Liver (tissue), 9 donors: ENCODE data around the gene NPPC. TPM values are rescaled to one million over a fixed set of nuclear protein-coding genes. Genes with fewer than 3 reads are reported as not detected.

Experiments
- DNase-seq: peaks from one replicate; pipeline ENCODE4 v3.0.0-alpha.2; 2017; ENCODE audit warnings: low spot score
- H3K27ac ChIP-seq, 2 donors: one replicate each; pipeline ENCODE4 v1.7.0; 2013; ENCODE audit warnings: inconsistent platforms in 2 of 2, low read length in 2 of 2, control low read depth in 1 of 2, low read depth in 1 of 2, mild to moderate bottlenecking in 1 of 2
- H3K27me3 ChIP-seq, 4 donors: one replicate each; pipeline versions ENCODE4 v1.6.1 to v1.7.0; 2013; ENCODE audit warnings: low read length in 3 of 4, inconsistent platforms in 1 of 4, mild to moderate bottlenecking in 1 of 4, moderate library complexity in 1 of 4; ENCODE audit not compliant: control insufficient read depth in 4 of 4, insufficient read depth in 4 of 4
- H3K36me3 ChIP-seq, 4 donors: one replicate each; pipeline versions ENCODE4 v1.6.1 to v1.7.0; 2013; ENCODE audit warnings: low read length in 3 of 4, mild to moderate bottlenecking in 3 of 4, low read depth in 1 of 4, moderate library complexity in 1 of 4; ENCODE audit not compliant: control insufficient read depth in 4 of 4, insufficient read depth in 3 of 4
- H3K4me1 ChIP-seq, 4 donors: one replicate each; pipeline versions ENCODE4 v1.6.1 to v1.7.0; 2013; ENCODE audit warnings: low read length in 3 of 4, mild to moderate bottlenecking in 3 of 4, moderate library complexity in 1 of 4; ENCODE audit not compliant: control insufficient read depth in 4 of 4, insufficient read depth in 4 of 4
- H3K4me3 ChIP-seq, 3 donors: one replicate each; pipeline versions ENCODE4 v1.6.1 to v1.7.0; 2013; ENCODE audit warnings: low read length in 3 of 3, control low read depth in 1 of 3, low read depth in 1 of 3, mild to moderate bottlenecking in 1 of 3
- H3K9ac ChIP-seq, 2 donors: one replicate each; pipeline ENCODE4 v1.7.0; 2013; ENCODE audit warnings: low read length in 2 of 2, mild to moderate bottlenecking in 2 of 2, moderate library complexity in 2 of 2, control low read depth in 1 of 2, low read depth in 1 of 2
- H3K9me3 ChIP-seq, 4 donors: one replicate each; pipeline versions ENCODE4 v1.6.1 to v1.7.0; 2013; ENCODE audit warnings: low read length in 3 of 4; ENCODE audit not compliant: control insufficient read depth in 4 of 4
- ATF3 ChIP-seq: IDR thresholded peaks from 2 replicates; pipeline ENCODE4 v1.6.1; 2016; ENCODE audit warnings: antibody characterized with exemption
- CTCF ChIP-seq: fragments of 150-350 bp; IDR thresholded peaks from 2 replicates; pipeline ENCODE4 v1.5.1; 2017; ENCODE audit warnings: improper control_type of control experiment, low read depth, low read length; ENCODE audit not compliant: missing input control
- FOXA1 ChIP-seq: IDR thresholded peaks from 2 replicates; pipeline ENCODE4 v1.6.1; 2016; ENCODE audit warnings: antibody characterized with exemption
- FOXA2 ChIP-seq: IDR thresholded peaks from 2 replicates; pipeline ENCODE4 v1.6.1; 2016; ENCODE audit warnings: antibody characterized with exemption
- GABPA ChIP-seq, 2 donors: IDR thresholded peaks in 1 of 2; conservative IDR thresholded peaks in 1 of 2; 2 replicates each; pipeline ENCODE4 v1.6.1; 2016; ENCODE audit warnings: antibody characterized with exemption in 2 of 2, mild to moderate bottlenecking in 1 of 2, moderate library complexity in 1 of 2
- HNF4A ChIP-seq, 2 donors: conservative IDR thresholded peaks; 2 replicates each; pipeline ENCODE4 v1.6.1; 2016; ENCODE audit warnings: antibody characterized with exemption in 2 of 2, mild to moderate bottlenecking in 2 of 2
- HNF4G ChIP-seq: IDR thresholded peaks from 2 replicates; pipeline ENCODE4 v1.6.1; 2016; ENCODE audit warnings: antibody characterized with exemption
- MAX ChIP-seq: IDR thresholded peaks from 2 replicates; pipeline ENCODE4 v1.6.1; 2016; ENCODE audit warnings: antibody characterized with exemption
- REST ChIP-seq: IDR thresholded peaks from 2 replicates; pipeline ENCODE4 v1.6.1; 2016; ENCODE audit warnings: antibody characterized with exemption, mild to moderate bottlenecking
- RXRA ChIP-seq, 2 donors: IDR thresholded peaks; 2 replicates each; pipeline ENCODE4 v1.6.1; 2017 to 2018; ENCODE audit warnings: antibody characterized with exemption in 2 of 2, mild to moderate bottlenecking in 1 of 2
- SP1 ChIP-seq: IDR thresholded peaks from 2 replicates; pipeline ENCODE4 v1.6.1; 2018; ENCODE audit warnings: antibody characterized with exemption, mild to moderate bottlenecking
- TAF1 ChIP-seq: conservative IDR thresholded peaks from 2 replicates; pipeline ENCODE4 v1.6.1; 2016; ENCODE audit warnings: antibody characterized with exemption, mild to moderate bottlenecking
- YY1 ChIP-seq: IDR thresholded peaks from 2 replicates; pipeline ENCODE4 v1.6.1; 2016; ENCODE audit warnings: antibody characterized with exemption, mild to moderate bottlenecking
- ZBTB33 ChIP-seq: IDR thresholded peaks from 2 replicates; pipeline ENCODE4 v1.6.1; 2016; ENCODE audit warnings: antibody characterized with exemption
- WGBS: extraction: QIAGEN DNeasy Blood & Tissue Kit; methylation state at CpG from one replicate; pipeline ENCODE4 v1.1.7; 2013; 5-methylcytosine and 5-hydroxymethylcytosine counted together
- polyA plus RNA-seq, 2 donors: library from polyadenylated mRNA; stranded (reverse) in 1 of 2; unstranded in 1 of 2; fragments of 200-250 nt in 1 of 2; fragments of >200 nt in 1 of 2; fragmentation: Nextera tagmentation in 1 of 2; extraction: Ambion mirVana in 1 of 2; gene quantifications; one replicate each; pipeline versions ENCODE4 v1.2.1 to v1.2.3, GENCODE V29; 2013 to 2015
- total RNA-seq, 2 donors: library from RNA; depleted of rRNA; stranded (reverse); fragments of >200 nt; gene quantifications; one replicate each; pipeline ENCODE4 v1.2.3, GENCODE V29; 2014
- donor health status: healthy.
- donor health status: healthy.
- donor health status: healthy.
- donor health status: healthy.
- donor health status: healthy.

The NPPC gene
- total and polyA plus RNA-seq, 4 donors, result 0.47 TPM; not detected in 3

- DNase-seq, result no peak
- H3K27ac ChIP-seq, result no peak overlapping the region
- H3K9ac ChIP-seq, result no peak overlapping the region
- H3K36me3 ChIP-seq, result no peaks in the 10 kb centered on the region
- H3K9me3 ChIP-seq, result no peaks in the 10 kb centered on the region
- H3K27me3 ChIP-seq, result no peaks in the 10 kb centered on the region
- 88% methylated on average over 12 of the region's 12 CpGs for WGBS
- TF ChIP-seq ATF3 (no peak), YY1 (no peak)
- H3K4me1 ChIP-seq, result peaks cover 0 to 7% (median 1%) of the 10 kb centered on the region in 4 donors
- no peak overlapping the region for H3K4me3 ChIP-seq
These were observed 15.5 kb upstream of the NPPC start for GRCh38 chr2:231941673-231942072.

GRCh38 chr2:231940795-231941194 lies 14.6 kb upstream of the NPPC start:
- no peak overlapping the region for H3K9ac ChIP-seq
- no peak overlapping the region for H3K27ac ChIP-seq
- DNase-seq, result no peak
- TF ChIP-seq MAX (no peak), RXRA (IDR thresholded peaks at IDR 0.05) (no peak)
- H3K4me1 ChIP-seq, result peaks cover 0 to 7% (median 1%) of the 10 kb centered on the region in 4 donors
- no peaks in the 10 kb centered on the region for H3K27me3 ChIP-seq
- H3K4me3 ChIP-seq, result no peak overlapping the region
- 72% methylated on average over 3 of the region's 3 CpGs for WGBS
- H3K36me3 ChIP-seq, result no peaks in the 10 kb centered on the region
- no peaks in the 10 kb centered on the region for H3K9me3 ChIP-seq

GRCh38 chr2:231939022-231939421 lies 12.8 kb upstream of the NPPC start:
- Histone ChIP-seq H3K4me3 (no peak overlapping the region), H3K9ac (no peak overlapping the region), H3K4me1 (peaks cover 0 to 7% (median 1%) of the 10 kb centered on the region in 4 donors), H3K27me3 (no peaks in the 10 kb centered on the region), H3K36me3 (no peaks in the 10 kb centered on the region), H3K9me3 (no peaks in the 10 kb centered on the region), H3K27ac (no peak overlapping the region)
- WGBS, result 97% methylated on average over 4 of the region's 4 CpGs
- TF ChIP-seq FOXA2 (no peak), ZBTB33 (no peak), HNF4G (no peak), REST (no peak), FOXA1 (no peak), HNF4A (conservative IDR thresholded peaks at IDR 0.05) (no peak), SP1 (no peak), GABPA (IDR thresholded peaks at IDR 0.05 in 1 of 2, conservative IDR thresholded peaks at IDR 0.05 in 1 of 2) (no peak), TAF1 (no peak), CTCF (no peak), RXRA (IDR thresholded peaks at IDR 0.05) (no peak)
- DNase-seq, result no peak
